ENCODE measurements around the gene AFF2. TPM values are rescaled to one million over a fixed set of nuclear protein-coding genes. Genes with fewer than 3 reads are reported as not detected.

The AFF2 gene
- polyA plus RNA-seq (2011; rRNA removed) (0.01 and 0.04 TPM in 2 replicates), polyA minus RNA-seq (2011; rRNA and poly(A)+ RNA removed) (0.04 and 0.46 TPM in 2 replicates)

DNA sequence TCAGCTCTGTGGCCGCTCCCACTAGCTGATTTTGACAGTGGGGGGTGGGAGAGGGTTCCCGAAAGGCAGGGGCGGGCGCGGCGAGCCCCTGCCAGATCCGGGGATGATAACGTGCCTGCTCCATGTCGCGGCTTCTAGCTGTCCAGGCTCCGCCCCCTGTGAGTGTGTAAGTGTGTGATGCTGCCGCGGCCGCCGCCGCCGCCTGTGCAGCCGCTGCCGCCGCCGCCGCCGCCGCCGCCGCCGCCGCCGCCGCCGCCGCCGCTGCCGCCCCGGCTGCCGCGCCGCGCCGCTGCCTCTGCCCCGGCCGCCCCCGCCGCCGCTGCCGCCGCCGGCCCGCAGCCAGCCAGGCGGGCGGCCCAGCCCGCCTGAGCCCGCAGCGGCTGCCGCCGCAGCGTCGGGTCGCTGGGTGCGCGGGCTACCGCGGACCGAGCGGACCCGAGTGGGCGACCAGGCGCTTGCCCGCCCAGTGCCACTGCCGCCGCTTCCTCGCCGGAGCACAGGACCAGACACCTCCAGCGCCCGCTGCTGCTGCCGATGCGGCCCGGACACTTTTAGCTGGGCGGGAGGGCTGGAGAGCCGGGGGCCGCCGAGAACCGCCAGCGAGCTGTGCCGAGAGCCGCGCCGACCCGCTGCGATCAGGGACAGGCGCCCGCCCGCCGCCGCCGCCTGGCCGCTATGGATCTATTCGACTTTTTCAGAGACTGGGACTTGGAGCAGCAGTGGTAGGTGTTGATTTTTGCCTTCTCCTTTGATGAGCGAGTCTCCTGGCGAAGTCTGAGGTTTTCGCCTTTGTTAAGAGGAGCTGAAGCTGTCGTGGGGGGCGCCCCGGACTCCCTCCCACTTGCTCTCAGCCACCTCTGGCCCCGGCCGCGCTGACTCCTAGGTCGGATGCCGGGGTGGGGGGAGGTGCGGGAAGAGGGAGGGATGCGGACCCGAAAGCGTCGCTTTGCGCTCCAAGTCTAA, at the start of gene AFF2:
Gene AFF2 (plus strand): TSS at position 195 of the 963 bp plus-strand sequence. CDS start 481 bp downstream, at position 676.
- TF ChIP-seq, protein P1, sequence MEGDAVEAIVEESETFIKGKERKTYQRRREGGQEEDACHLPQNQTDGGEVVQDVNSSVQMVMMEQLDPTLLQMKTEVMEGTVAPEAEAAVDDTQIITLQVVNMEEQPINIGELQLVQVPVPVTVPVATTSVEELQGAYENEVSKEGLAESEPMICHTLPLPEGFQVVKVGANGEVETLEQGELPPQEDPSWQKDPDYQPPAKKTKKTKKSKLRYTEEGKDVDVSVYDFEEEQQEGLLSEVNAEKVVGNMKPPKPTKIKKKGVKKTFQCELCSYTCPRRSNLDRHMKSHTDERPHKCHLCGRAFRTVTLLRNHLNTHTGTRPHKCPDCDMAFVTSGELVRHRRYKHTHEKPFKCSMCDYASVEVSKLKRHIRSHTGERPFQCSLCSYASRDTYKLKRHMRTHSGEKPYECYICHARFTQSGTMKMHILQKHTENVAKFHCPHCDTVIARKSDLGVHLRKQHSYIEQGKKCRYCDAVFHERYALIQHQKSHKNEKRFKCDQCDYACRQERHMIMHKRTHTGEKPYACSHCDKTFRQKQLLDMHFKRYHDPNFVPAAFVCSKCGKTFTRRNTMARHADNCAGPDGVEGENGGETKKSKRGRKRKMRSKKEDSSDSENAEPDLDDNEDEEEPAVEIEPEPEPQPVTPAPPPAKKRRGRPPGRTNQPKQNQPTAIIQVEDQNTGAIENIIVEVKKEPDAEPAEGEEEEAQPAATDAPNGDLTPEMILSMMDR (IDR thresholded peaks at IDR 0.05; ENCODE audit: low read depth, low read length) = no peak
- ChIA-PET CTCF (no interaction called here), POLR2A (no interaction called here)
- DNase-seq (ENCODE audit: low read depth, low spot score) = no peak
- Histone ChIP-seq H3K9me3 (ENCODE audit: control insufficient read depth, insufficient read depth, low read length) (no peaks in the 10 kb centered on the region), H3K27me3 (ENCODE audit: control insufficient read depth, insufficient read depth, low read length) (peaks cover 16% of the 10 kb centered on the region), H3K4me3 (ENCODE audit: low read depth, low read length) (peak within 1 kb of the TSS; percentile 43), H3K27ac (ENCODE audit: low read depth, low read length) (no peak within 1 kb of the TSS)

DNA sequence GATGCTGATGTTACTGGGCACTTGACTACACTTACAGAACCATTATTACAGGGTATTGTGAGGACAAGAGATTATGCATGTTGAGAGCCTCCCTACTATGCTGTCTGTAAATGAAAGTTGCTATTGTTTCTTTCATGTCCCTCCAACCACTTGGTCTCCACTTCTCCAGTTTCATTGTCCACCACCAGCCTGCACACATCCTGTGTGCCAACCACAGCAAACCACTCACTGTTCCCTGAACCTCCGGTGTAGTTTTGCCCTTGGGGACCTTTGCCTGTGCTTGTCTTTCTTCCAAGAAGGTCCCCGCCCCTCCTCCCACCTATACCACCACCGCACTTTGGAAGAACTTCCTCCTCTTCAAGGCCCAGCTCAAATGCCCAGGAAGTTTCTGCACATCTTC, 43.1 kb upstream of the AFF2 start:
- no peak overlapping the region for H3K4me3 ChIP-seq (ENCODE audit: low read depth, low read length)
- ChIA-PET CTCF (no interaction called here), POLR2A (no interaction called here)
- H3K9me3 ChIP-seq (ENCODE audit: control insufficient read depth, insufficient read depth, low read length) = no peaks in the 10 kb centered on the region
- TF ChIP-seq, protein P1 (IDR thresholded peaks at IDR 0.05; ENCODE audit: low read depth, low read length) = no peak
- H3K27me3 ChIP-seq (ENCODE audit: control insufficient read depth, insufficient read depth, low read length) = no peaks in the 10 kb centered on the region
- no peak for DNase-seq (ENCODE audit: low read depth, low spot score)
- no peak overlapping the region for H3K27ac ChIP-seq (ENCODE audit: low read depth, low read length)

DNA sequence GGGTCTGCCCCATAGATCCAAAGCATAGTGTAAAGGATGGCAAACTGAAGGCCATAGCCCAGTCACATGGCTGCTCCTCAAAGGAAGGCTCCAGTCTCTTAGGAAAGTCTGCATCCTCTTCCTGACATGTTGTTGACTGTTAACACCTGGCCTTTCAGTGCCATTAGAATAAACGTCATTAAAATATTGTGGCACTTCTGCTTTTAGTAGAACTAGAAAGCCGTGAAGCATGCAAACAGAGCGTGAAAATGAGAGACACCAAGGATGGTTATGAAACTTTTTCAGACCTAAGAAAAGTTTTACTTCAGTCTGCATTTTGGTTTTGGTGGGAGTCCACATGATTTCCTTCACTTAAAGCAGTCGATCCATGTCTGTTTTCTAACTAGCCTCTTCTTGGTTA, 41.1 kb upstream of the AFF2 start:
- TF ChIP-seq, protein P1 (IDR thresholded peaks at IDR 0.05; ENCODE audit: low read depth, low read length) = no peak
- POLR2A ChIA-PET = no interaction called here
- Histone ChIP-seq H3K27me3 (ENCODE audit: control insufficient read depth, insufficient read depth, low read length) (no peaks in the 10 kb centered on the region), H3K27ac (ENCODE audit: low read depth, low read length) (no peak overlapping the region), H3K4me3 (ENCODE audit: low read depth, low read length) (no peak overlapping the region), H3K9me3 (ENCODE audit: control insufficient read depth, insufficient read depth, low read length) (no peaks in the 10 kb centered on the region)
- CTCF ChIA-PET = interaction anchor here (0.7 kb wide), 1 partner anchor 727 kb away, joined by 14 read pairs; no protein-coding TSS in a partner anchor
- no peak for DNase-seq (ENCODE audit: low read depth, low spot score)

DNA sequence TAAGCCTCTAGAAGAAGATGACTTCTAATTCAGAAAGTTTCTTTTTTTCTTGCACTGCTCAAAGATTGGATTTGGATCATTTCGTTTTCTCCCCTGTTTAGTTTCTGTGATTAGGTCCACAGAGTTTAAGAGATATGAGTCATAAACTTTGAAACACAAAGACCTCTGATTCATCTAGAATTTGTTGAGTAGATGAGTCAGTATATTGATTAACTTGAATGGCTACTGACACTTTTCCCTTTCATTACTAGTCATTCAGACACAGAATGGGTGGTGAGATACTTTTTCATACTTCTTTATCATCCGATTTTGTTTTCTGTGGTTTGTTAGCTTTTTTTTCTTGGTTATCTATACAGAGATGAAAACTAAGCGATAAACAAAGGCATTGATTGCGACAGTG, 34.1 kb upstream of the AFF2 start:
- ChIA-PET POLR2A (no interaction called here), CTCF (no interaction called here)
- Histone ChIP-seq H3K27me3 (ENCODE audit: control insufficient read depth, insufficient read depth, low read length) (no peaks in the 10 kb centered on the region), H3K4me3 (ENCODE audit: low read depth, low read length) (no peak overlapping the region), H3K27ac (ENCODE audit: low read depth, low read length) (no peak overlapping the region), H3K9me3 (ENCODE audit: control insufficient read depth, insufficient read depth, low read length) (no peaks in the 10 kb centered on the region)
- TF ChIP-seq, protein P1 (IDR thresholded peaks at IDR 0.05; ENCODE audit: low read depth, low read length) = no peak
- DNase-seq (ENCODE audit: low read depth, low spot score) = no peak

DNA sequence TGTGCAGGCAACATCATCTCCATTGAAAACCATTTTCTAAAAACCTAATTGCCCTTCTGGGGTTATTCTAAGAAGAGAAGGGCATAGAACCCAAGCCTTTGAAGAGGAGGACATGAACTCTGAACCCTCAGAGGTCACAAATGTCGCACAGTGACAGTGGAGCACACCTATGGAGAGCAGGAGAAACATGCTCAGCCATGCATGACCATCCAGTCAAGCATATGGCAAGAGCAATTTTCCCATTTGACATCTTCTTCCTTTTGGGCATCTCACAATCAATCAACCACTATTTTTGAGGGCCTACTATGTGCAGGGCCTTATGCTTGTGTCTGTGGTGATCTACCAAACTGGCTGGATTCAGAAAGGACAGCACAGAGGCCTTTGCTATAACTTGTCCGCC, 30.1 kb upstream of the AFF2 start:
- POLR2A ChIA-PET = no interaction called here
- H3K27me3 ChIP-seq (ENCODE audit: control insufficient read depth, insufficient read depth, low read length) = no peaks in the 10 kb centered on the region
- TF ChIP-seq, protein P1 (IDR thresholded peaks at IDR 0.05; ENCODE audit: low read depth, low read length) = no peak
- H3K9me3 ChIP-seq (ENCODE audit: control insufficient read depth, insufficient read depth, low read length) = no peaks in the 10 kb centered on the region
- DNase-seq (ENCODE audit: low read depth, low spot score) = no peak
- CTCF ChIA-PET = no interaction called here
- no peak overlapping the region for H3K4me3 ChIP-seq (ENCODE audit: low read depth, low read length)
- no peak overlapping the region for H3K27ac ChIP-seq (ENCODE audit: low read depth, low read length)
